KBM-7 (cell line): ENCODE results near the gene RYR3.

Experiments used
- DNase-seq: peaks from one replicate; pipeline ENCODE4 v3.0.0-alpha.2; 2015
- in situ Hi-C: fragments of 300-500 bp; cut with MboI; formaldehyde crosslinking; loops from 2 replicates; pipeline ENCODE4 v1.14.3; 2020; ENCODE audit warnings: low sequenced_read_pairs, low pct_unique_long_range_greater_than_20kb, mixed read lengths

Gene RYR3

DNA sequence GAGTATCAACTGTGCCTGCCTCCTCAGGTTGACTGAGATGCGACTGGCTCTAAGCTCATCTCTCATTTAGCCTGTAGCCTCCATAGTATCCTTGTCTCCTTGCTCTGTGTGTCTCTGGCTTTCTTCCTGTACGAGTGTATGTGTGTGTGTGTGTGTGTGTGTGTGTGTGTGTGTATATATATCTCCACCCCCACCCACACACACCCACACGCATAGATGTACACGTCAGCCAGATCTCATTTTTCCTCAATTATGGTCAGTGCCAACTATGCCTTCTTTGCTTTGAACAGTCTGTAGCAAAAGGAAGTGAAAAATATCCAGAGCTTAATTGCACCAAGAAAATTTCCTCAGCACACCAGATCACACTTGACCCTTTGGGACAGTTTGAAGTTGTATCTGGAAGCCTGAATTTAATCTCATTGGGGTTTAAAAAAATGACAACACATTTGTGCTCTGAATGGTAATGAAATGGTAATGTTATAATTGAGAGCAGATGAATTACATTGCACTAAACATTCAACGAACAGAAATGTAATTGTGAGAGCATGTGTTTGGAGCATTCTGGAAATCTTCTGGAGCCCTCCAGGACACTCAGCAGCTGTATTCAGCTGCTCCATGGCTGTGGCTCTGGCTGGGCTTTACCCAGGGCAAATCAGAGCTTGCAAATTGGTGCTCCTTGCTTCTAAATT, 63.6 kb downstream of the RYR3 start:
- DNase-seq = no peak
- in situ Hi-C loops = no loop called here

DNA sequence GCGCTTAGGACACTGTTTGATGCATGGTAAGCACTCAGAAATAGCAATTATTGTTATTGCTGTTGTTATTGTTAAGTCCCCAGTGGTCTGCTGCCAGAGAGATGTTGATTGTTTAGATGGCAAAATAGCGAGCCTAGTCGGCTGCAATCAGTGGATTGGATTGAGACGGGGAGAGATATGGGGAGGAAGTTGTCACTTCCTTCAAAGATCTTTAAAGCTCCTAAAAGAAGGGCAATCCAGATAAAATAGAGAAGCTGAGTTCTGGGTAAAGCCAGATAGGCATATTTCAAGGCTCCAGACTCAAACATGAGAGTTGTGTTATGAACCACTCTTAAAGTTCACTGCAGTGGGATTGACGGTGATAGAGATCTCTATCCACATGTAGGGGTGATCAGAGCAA, 64.5 kb downstream of the RYR3 start:
- DNase-seq = no peak
- in situ Hi-C loops = no loop called here

DNA sequence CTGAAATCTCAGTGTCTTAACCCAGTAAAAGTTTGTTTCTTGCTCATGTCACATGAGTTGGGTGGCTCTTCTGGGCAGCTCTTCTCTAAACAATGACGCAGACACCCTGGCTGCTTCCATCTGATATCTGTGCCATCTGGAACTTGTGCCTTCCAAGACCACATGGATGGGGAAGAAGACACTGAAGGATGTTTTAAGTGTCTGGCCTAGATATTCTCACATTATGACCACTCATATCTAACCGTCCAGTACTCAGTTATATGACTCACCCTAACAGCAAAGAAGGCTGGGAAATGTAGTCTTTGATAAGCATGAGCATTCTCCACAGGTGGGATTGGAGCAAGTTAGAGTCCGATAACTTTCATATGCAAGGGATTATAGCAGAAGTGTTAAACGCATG, 66.4 kb downstream of the RYR3 start:
- in situ Hi-C loops = no loop called here
- no peak for DNase-seq

DNA sequence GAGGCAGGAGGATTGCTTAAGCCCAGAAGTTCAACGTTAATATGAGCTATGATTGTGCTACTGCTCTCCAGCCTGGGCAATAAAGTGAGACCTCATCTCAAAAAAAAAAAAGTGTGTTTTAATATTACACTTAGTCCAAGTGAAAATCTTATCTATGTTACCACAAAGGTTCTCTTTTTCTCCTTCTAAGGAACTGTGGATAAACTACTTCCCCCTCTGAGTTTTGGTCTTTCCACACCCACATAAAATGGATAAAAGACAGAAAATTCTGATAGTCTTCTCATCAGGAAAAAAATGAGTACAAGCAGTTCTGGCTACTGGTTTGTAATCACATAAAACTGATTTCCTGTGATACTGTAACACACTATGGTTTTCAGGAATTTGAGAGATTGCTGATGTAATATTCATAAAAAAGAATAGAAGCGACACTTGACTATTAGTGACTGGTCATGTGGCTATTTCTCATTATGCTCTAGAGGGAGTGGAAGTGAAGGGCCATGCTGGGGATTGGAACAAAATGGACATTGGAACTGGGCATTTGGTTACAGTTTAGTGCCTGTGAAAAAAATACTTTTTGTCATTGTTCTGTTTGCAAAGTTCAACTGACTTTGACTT, 68.2 kb downstream of the RYR3 start:
- no peak for DNase-seq
- in situ Hi-C loops = no loop called here

DNA sequence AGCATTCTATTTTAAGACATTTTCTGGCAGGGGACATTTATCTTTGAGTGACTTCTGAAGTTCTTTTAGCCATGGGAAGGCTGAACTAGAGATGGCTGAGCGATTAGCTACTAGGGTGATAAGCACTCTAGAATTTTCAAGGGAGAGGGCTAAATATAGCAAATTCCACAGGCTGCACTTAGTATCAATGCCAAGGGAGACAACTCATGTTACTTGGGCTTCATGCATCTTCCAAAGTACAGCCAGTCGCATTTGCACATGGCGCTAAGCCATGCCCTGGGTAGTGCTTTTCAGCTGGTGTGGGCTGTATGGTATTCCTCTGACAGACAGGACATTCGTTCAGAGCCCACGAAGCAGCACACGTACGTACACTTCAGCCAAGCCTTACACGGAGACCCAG, 69.6 kb downstream of the RYR3 start:
- in situ Hi-C loops = no loop called here
- no peak for DNase-seq

DNA sequence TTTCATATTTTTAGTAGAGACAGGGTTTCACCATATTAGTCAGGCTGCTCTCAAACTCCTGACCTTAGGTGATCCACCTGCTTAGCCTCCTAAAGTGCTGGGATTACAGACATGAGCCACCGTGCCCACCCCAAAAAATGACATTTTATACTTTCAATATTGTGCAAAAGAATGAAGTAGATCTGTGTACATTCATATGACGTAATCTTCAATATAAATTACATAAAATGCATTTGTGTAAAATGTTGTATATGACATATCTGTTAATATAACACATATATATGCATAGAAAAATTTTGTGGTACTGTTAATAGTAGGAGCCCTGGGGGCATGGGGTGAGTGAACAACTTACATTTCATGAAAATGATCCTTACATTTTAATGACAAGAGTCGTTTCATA, 71.7 kb downstream of the RYR3 start:
- in situ Hi-C loops = no loop called here
- no peak for DNase-seq

DNA sequence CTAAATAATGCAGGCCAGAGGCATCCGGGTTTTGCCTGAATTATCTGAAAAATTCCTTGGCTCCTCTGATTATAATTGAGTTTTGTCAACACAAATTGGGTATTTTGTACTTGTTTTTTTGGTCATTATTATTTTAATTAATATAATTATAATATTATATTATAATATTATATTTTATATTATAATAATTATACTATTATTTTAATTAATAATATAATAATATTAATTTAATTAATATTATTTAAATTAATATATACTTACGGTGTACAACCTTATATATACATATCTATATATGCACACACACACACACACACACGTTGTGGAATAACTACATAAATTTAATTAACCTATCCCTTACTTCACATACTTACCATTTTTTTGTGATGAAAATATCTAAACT, 73.5 kb downstream of the RYR3 start:
- DNase-seq = no peak
- in situ Hi-C loops = no loop called here

DNA sequence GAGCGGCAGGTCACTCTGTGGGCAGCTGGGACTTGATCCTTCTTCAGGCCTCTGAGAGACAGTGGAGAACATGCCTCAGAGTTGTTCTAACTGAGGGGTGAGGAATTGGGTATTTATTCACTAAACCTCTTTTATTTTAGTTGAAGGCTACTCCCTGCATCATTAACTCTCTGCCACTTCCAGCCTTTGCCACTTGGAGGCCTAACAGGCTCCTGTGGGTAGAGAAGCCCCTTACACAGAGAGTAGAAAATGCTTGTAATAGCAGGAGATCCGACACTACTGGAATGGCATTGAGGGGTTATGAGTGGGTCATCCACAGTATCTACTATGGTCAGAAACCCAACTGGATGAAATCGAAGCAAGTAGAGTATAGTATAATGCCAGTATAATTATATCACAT, 81.7 kb downstream of the RYR3 start:
- in situ Hi-C loops = no loop called here
- no peak for DNase-seq

DNA sequence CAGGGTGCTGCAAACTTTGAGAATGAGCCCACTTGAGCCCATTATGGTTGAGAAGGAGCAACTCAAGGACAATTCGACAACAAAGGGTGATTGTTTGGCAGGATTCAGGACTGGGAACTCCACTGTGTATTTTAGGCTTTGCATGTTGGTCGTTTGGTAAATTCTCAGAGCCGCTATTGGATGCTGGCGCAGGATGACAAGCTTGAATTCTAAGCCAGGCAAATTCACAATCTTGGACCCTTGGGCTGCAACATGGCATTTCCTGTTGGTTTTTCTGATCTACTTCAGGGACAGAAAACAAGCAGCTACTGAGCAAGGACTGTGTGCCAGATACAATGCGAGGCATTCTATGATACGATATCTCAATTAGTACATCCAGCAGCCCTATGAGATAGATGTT, 82.8 kb downstream of the RYR3 start:
- in situ Hi-C loops = no loop called here
- DNase-seq = no peak

DNA sequence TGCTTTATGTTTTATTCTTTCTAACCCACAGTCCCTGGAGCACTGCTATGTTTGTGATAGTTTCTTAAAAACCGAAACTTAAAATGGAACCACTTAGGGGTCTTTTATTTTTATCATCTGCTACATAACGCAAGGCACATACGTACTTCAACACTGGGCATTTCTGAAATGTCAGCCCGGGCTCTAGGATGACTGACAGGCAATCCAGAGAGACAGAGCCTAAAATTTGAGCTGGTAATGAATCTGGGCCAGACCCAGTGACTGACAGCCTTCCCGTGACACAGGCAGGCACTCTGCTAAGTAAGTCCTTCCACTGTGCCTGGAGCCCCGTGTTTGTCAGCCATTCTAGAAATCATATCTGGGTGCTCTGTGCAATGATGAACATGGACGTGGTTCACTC, 84.6 kb downstream of the RYR3 start:
- in situ Hi-C loops = no loop called here
- DNase-seq = no peak

DNA sequence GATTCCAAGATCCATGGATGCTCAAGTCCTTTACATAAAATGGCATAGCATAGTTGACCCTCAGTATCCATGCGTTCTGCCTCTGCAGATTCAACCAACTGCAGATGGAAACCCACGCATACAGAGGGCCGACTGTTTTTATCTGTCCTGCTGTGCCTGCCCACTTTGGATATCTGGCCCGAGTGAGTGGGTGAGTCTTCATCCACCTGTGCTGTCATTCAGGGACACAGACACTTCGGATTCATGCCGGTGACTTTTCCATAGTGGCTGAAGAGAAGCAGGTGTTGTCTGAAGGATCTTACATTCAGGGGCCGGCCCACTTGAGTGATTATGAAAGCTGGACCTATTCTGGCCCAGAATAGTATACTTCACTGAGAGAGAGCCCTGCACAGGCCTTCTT, 85.1 kb downstream of the RYR3 start:
- no peak for DNase-seq
- in situ Hi-C loops = no loop called here

DNA sequence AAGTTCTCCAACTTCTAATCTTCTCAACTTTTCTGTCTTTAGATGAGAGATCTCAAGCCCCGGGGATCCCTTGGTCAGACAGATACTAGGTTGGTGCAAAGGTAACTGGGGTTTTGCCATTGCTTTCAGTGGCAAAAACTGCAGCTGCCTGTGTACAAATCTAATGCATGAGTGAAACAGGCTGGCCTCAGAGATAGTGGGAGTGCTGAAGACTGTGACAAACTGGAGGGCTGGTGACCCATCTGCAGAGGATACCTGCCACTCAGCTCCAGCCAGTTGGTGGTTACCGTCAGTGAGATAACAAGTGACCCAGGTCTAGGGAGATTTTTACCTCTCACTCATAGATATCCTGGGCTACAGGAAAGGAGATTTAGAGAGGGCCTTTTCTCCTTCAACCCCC, 85.7 kb downstream of the RYR3 start:
- DNase-seq = no peak
- in situ Hi-C loops = no loop called here

DNA sequence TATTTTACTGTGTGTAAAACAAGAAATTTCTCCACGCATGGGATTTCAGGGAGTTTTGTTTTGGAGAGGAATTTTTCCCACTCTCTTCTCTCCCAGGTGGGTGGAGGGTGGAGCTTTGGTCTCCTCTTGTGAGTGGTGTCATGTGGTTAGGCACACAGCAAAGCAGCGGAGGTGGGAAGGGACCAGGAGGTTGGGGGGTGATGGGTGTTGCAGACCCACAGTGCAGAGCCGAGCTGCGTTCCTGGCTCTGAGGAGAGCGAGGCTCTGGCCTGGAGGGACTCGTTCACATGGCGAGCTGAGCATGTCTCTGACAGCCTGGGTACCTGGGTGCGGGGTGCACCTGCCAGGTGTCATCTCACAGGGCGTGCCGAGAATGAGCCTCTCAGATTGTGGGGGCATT, 87.8 kb downstream of the RYR3 start:
- DNase-seq = no peak
- in situ Hi-C loops = no loop called here

DNA sequence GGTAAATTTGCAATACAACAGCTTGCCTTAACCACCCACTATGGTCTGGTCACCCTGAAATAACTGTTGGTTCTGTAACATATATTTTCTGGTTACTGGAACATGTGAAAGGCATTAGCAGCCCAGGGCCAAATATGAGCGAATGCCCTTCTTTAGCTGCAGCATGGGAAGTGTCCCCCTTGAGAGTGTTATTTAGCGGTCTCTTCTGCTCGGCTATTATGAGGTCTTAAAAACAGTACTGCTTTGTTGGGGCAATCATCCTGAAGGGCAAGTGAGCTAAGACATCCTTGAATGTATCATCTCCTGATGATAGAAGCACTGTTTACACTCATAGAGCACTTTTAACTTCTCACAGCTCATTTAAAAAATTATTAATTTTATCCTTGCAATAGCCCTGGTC, 90.2 kb downstream of the RYR3 start:
- in situ Hi-C loops = no loop called here
- no peak for DNase-seq

DNA sequence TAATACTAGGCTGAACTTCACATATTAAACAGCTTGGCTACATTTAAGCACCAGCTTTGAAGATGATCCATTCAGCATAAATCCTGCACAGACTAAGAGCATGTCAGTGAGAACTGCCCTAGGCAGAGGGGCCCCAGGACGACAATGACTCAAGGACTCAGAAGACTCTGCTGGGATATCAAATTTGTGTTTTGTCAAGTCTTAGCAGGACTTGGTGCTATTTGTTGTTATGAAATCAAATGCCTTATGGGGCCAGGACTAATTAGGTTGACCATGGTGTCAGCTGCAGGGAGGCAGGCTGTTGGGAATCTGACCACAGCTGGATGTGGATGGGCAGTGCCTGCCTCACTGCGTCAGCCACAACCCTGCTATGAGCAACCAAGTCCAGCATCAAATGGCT, 91.8 kb downstream of the RYR3 start:
- no peak for DNase-seq
- in situ Hi-C loops = no loop called here

DNA sequence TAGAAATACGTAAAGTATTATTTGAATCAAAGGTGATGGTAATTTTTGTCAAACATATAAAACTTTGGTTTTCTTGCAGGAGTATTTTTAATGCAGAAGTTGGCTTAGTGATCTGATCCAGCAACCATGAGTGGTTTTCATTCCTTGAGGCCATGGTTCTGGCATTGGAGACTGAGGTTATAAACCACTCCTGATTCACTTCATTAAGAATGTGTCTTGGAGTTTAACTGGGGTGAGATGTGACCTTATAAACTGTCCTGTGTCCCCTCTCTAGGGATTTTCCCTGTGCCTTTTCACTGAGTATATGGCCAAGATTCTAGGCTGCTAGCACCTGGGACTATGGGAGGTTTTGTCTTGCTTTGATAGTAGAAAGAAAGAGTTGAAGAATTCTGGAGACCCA, 94.3 kb downstream of the RYR3 start:
- DNase-seq = no peak
- in situ Hi-C loops = no loop called here

DNA sequence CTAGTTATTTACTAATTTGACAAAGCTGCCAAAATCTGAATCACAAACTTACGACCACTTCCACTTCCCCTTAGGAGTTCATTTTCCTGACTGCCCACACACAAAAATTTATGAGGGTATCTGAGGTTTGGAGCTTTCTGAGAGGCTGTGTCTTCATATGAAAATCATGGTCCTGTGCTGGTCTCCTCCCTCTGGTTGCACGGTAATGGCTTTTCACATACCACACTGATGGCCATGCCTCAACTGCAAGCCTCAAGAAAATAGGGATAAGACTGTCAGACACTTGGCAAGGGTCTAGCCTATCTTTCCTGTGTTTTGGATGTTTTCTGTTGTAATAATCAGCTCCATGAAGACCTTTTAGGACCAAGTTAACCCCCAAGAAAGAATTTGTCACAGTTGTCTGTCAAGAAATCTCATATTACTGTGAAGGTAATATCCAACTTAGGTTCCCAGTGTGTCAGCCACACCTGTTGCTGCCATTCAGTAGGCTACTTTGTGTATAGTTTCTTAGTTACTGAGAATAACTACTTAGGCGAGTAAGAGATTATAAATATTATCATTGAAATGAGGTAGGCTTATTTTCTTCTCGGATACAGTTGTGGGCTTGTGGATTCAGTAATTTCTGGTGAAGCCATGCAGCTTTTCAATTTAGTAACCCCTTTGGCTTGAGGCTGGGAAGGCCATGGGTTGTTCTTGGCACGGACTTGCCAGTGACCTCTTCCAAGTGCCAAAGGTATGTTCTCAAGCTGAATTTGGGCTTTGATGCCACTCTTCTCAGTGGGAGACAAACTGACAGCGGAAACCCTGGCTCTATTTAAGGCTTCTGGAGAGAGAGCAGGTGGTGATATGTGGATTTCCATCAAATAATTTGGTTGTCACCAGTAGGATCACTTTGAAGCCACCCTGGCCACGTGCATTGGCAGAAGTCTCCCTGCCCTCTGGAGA, 101.1 kb downstream of the RYR3 start:
- no peak for DNase-seq
- in situ Hi-C loops = no loop called here

DNA sequence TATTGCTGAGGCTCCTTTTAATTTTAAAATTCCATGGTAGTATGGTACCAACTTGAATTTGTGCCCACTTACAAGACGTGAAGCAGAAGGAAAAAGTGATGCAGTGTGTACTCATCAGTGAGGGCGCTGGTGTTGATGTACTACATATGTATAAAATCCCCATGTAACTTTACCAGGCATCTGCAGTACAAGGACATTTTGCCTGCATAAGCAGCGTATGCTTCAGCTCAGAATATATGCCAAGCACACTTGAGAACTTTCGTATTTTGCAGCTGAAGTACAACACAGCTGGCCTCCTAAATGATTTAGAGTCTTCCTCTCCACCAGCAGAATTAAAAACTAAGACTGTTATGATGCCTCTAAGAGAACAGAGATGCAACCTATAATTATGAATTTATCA, 108.9 kb downstream of the RYR3 start:
- in situ Hi-C loops = no loop called here
- DNase-seq = no peak

DNA sequence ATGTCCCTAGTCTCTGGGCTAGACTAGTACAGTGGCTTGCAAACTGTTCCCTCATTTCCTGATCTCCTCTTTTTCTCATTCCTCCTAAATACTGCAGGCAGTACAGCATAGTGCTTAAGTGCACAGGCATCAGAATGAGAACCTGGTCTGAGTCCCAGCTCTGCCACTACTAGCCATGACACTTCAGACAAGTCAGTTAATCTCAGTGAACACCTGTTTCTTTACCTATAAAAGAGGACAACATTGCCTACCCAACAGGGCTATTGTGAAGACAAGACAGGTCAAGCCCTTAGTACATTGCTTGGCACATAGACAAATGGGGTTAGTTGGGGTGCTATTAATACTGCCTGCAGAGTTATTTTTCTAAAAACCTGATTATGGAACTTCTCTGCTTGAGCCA, 113.3 kb downstream of the RYR3 start:
- in situ Hi-C loops = no loop called here
- DNase-seq = no peak

DNA sequence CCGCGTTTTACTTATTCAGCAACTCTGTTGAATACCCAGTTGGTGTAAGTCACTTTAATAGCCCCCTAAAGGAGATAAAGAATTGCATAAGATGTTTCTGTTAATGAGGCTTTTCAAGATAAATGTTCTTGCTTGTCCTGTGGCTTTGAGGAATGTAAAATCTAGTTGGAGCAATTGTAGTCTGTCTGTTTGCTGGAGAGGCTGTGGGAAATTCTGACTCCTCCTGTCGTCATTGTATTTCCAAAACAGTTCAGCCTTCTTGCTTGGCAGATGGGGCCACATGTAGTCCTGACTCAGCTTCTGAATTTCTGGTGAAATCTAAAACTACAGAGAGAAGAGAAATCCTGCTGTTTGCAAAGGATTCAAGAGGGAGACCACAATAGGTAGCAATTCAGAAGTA, 114.4 kb downstream of the RYR3 start:
- in situ Hi-C loops = no loop called here
- no peak for DNase-seq
